SKM-1 (cell line): ENCODE results near the gene THADA.
"Not testable (repeated sequence)": the region's sequence is repeated elsewhere in the genome, so short reads cannot be mapped to it uniquely, and the experiment has no call there.

Experiments
- DNase-seq: peaks from one replicate; lab custom pipeline; 2025; ENCODE audit not compliant: unreplicated experiment; lab: John Stamatoyannopoulos, UW

Gene THADA

GRCh38 chr2:43393918-43394317, 201.9 kb downstream of the THADA start:
- no peak for DNase-seq

GRCh38 chr2:43391878-43392215, 204.0 kb downstream of the THADA start:
- no peak for DNase-seq

- DNase-seq: no peak
These were observed 204.5 kb downstream of the THADA start for GRCh38 chr2:43391201-43391877.

GRCh38 chr2:43389581-43390466, 206.0 kb downstream of the THADA start:
- DNase-seq: no peak

GRCh38 chr2:43388371-43388770, 207.5 kb downstream of the THADA start:
- no peak for DNase-seq

GRCh38 chr2:43387092-43388062, 208.5 kb downstream of the THADA start:
- no peak for DNase-seq

GRCh38 chr2:43386679-43387078, 209.2 kb downstream of the THADA start:
- DNase-seq: not testable (repeated sequence)

GRCh38 chr2:43384143-43384542, 211.7 kb downstream of the THADA start:
- DNase-seq: no peak

- no peak for DNase-seq
These were observed 212.3 kb downstream of the THADA start for GRCh38 chr2:43383533-43383932.

- DNase-seq: no peak
These were observed 216.3 kb downstream of the THADA start for GRCh38 chr2:43379494-43379893.

GRCh38 chr2:43377327-43377726, 218.5 kb downstream of the THADA start:
- DNase-seq: no peak

- no peak for DNase-seq
These were observed 219.2 kb downstream of the THADA start for GRCh38 chr2:43376523-43377198.

- no peak for DNase-seq
These were observed 219.9 kb downstream of the THADA start for GRCh38 chr2:43375746-43376522.

GRCh38 chr2:43372416-43373081, 223.3 kb downstream of the THADA start:
- no peak for DNase-seq

GRCh38 chr2:43370705-43371104, 225.1 kb downstream of the THADA start:
- DNase-seq: no peak

GRCh38 chr2:43370146-43370545, 225.7 kb downstream of the THADA start:
- no peak for DNase-seq

GRCh38 chr2:43368483-43369385, 227.1 kb downstream of the THADA start:
- DNase-seq: no peak

GRCh38 chr2:43367012-43367782, 228.6 kb downstream of the THADA start:
- no peak for DNase-seq
